ENCODE measurements around the gene NBPF26. TPM values are rescaled to one million over a fixed set of nuclear protein-coding genes. Genes with fewer than 3 reads are reported as not detected.
"Not testable (repeated sequence)": the region's sequence is repeated elsewhere in the genome, so short reads cannot be mapped to it uniquely, and the experiment has no call there.

Gene NBPF26
- total and polyA plus RNA-seq, 9 of the 15 experiments (the other 6 are each of a cell fraction or from before 2014, with no cell fraction given), result 0.13 to 6.6 (median 5.2) TPM

DNA sequence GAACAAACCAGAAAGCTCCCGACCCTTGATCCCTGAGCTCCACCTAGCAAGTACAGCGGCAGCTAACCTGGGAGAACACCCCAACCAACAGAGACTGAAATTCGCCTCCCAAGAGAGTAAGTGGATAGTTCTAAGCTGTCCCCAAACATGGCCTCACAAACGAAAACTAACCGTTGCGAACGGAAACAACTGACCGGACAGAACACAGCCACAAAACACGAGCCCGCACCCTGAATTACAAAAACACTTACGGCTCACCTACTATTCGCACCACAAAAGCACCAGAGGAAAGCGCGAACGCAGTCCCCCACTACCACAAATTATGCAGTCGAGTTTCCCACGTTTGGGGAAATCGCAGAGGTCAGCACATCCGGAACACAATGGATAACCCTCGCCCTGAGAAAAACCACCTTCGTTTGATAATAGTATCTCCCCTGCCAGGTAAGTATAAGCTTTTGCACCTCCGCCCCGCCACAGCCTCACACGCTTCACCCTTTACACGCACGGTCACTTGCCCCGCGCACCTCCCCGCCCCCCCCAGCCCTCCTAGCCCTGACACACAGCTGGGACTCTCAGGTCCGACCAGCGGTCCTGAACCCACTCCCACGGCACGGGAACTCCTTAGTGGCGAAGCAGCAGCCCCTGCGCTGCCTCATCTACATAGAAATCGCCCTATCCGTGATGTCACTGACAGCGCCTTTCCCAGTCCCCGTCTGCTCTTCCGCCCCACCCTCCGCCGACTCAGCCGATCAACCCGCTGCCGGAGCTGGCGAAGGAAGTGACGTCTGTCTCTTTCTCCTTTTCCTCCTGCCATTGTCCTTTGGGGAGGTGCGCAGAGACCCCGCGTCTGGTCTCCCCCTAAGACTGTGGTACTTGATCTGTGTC is 127.0 kb downstream of the NBPF26 start (continued):
- TF ChIP-seq, protein P1, sequence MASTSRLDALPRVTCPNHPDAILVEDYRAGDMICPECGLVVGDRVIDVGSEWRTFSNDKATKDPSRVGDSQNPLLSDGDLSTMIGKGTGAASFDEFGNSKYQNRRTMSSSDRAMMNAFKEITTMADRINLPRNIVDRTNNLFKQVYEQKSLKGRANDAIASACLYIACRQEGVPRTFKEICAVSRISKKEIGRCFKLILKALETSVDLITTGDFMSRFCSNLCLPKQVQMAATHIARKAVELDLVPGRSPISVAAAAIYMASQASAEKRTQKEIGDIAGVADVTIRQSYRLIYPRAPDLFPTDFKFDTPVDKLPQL (IDR thresholded peaks at IDR 0.05; ENCODE audit: extremely low read depth, insufficient read length), result peak; percentile 90
- TF ChIP-seq, protein P2, sequence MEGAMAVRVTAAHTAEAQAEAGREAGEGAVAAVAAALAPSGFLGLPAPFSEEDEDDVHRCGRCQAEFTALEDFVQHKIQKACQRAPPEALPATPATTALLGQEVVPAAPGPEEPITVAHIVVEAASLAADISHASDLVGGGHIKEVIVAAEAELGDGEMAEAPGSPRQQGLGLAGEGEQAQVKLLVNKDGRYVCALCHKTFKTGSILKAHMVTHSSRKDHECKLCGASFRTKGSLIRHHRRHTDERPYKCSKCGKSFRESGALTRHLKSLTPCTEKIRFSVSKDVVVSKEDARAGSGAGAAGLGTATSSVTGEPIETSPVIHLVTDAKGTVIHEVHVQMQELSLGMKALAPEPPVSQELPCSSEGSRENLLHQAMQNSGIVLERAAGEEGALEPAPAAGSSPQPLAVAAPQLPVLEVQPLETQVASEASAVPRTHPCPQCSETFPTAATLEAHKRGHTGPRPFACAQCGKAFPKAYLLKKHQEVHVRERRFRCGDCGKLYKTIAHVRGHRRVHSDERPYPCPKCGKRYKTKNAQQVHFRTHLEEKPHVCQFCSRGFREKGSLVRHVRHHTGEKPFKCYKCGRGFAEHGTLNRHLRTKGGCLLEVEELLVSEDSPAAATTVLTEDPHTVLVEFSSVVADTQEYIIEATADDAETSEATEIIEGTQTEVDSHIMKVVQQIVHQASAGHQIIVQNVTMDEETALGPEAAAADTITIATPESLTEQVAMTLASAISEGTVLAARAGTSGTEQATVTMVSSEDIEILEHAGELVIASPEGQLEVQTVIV (CRISPR knock-in tag; IDR thresholded peaks at IDR 0.05; ENCODE audit: borderline replicate concordance), result peak; percentile 93
- peak; percentile 100 for TF ChIP-seq CBX1 (IDR thresholded peaks at IDR 0.05; ENCODE audit: low read depth)
- TF ChIP-seq, protein P3, sequence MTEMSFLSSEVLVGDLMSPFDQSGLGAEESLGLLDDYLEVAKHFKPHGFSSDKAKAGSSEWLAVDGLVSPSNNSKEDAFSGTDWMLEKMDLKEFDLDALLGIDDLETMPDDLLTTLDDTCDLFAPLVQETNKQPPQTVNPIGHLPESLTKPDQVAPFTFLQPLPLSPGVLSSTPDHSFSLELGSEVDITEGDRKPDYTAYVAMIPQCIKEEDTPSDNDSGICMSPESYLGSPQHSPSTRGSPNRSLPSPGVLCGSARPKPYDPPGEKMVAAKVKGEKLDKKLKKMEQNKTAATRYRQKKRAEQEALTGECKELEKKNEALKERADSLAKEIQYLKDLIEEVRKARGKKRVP (CRISPR knock-in tag; IDR thresholded peaks at IDR 0.05), result peak; percentile 99
- TF ChIP-seq, protein P4, sequence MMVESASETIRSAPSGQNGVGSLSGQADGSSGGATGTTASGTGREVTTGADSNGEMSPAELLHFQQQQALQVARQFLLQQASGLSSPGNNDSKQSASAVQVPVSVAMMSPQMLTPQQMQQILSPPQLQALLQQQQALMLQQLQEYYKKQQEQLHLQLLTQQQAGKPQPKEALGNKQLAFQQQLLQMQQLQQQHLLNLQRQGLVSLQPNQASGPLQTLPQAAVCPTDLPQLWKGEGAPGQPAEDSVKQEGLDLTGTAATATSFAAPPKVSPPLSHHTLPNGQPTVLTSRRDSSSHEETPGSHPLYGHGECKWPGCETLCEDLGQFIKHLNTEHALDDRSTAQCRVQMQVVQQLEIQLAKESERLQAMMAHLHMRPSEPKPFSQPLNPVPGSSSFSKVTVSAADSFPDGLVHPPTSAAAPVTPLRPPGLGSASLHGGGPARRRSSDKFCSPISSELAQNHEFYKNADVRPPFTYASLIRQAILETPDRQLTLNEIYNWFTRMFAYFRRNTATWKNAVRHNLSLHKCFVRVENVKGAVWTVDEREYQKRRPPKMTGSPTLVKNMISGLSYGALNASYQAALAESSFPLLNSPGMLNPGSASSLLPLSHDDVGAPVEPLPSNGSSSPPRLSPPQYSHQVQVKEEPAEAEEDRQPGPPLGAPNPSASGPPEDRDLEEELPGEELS (CRISPR knock-in tag; IDR thresholded peaks at IDR 0.05; ENCODE audit: borderline replicate concordance), result peak; percentile 69; the same call in 1 of the 2 replicates
- TF ChIP-seq ZBTB1 (CRISPR knock-in tag; IDR thresholded peaks at IDR 0.05; ENCODE audit: borderline replicate concordance, low read depth), result peak; percentile 96
- TF ChIP-seq MED1 (CRISPR knock-in tag; IDR thresholded peaks at IDR 0.05; ENCODE audit: borderline replicate concordance), result peak; percentile 99
- TF ChIP-seq, protein P5, sequence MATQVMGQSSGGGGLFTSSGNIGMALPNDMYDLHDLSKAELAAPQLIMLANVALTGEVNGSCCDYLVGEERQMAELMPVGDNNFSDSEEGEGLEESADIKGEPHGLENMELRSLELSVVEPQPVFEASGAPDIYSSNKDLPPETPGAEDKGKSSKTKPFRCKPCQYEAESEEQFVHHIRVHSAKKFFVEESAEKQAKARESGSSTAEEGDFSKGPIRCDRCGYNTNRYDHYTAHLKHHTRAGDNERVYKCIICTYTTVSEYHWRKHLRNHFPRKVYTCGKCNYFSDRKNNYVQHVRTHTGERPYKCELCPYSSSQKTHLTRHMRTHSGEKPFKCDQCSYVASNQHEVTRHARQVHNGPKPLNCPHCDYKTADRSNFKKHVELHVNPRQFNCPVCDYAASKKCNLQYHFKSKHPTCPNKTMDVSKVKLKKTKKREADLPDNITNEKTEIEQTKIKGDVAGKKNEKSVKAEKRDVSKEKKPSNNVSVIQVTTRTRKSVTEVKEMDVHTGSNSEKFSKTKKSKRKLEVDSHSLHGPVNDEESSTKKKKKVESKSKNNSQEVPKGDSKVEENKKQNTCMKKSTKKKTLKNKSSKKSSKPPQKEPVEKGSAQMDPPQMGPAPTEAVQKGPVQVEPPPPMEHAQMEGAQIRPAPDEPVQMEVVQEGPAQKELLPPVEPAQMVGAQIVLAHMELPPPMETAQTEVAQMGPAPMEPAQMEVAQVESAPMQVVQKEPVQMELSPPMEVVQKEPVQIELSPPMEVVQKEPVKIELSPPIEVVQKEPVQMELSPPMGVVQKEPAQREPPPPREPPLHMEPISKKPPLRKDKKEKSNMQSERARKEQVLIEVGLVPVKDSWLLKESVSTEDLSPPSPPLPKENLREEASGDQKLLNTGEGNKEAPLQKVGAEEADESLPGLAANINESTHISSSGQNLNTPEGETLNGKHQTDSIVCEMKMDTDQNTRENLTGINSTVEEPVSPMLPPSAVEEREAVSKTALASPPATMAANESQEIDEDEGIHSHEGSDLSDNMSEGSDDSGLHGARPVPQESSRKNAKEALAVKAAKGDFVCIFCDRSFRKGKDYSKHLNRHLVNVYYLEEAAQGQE (IDR thresholded peaks at IDR 0.05; ENCODE audit: borderline replicate concordance), result not testable (repeated sequence)
- TF ChIP-seq, protein P5 (CRISPR knock-in tag; IDR thresholded peaks at IDR 0.05; ENCODE audit: low read depth), result peak; percentile 93
- TF ChIP-seq NR4A1 (CRISPR knock-in tag; IDR thresholded peaks at IDR 0.05), result peak; percentile 98
- TF ChIP-seq NR4A1 (tag; IDR thresholded peaks at IDR 0.05), result peak; percentile 76; the same call in 1 of the 2 replicates
- TF ChIP-seq POLR2A (conservative IDR thresholded peaks at IDR 0.05), result peak; percentile 100
